ENCODE data around the gene WEE2. TPM values are rescaled to one million over a fixed set of nuclear protein-coding genes. Genes with fewer than 3 reads are reported as not detected.

Gene WEE2
- total RNA-seq, 6 experiments from 2014 or later, result not detected

DNA sequence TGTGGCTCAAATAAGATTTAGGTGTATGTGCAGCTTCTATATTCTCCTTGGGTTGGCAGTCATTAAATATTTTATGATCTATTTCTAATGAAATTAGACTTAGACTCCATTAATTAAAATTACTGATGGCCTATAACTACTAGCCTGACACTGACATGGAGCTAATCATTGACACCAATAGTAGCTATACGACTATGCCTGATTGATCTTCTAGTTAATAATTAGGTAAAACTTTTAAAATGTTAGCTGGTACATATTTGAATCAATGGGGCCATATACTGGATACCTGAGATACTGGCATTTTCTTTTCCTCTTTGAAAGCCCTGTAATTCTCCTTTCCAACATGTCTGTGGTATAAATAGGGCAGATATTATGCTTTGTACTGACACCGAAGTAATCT is 14.4 kb downstream of the WEE2 start:
- Histone ChIP-seq H3K4me3 (no peak overlapping the region), H3K9me3 (no peaks in the 10 kb centered on the region), H3K36me3 (peaks cover 0 to 5% (median 0%) of the 10 kb centered on the region in 4 donors), H3K27me3 (no peaks in the 10 kb centered on the region), H3K4me1 (no peaks in the 10 kb centered on the region), H3K27ac (no peak overlapping the region)
- no peak for DNase-seq
- intact Hi-C loops (cut with DNase I), result no loop called here
- ATAC-seq, result no peak
- TF ChIP-seq CTCF (IDR thresholded peaks at IDR 0.05) (no peak), POLR2A (IDR thresholded peaks at IDR 0.05) (no peak)
- WGBS (ENCODE audit: insufficient coverage, low coverage, low lambda C conversion rate, missing lambda C conversion rate), result 77% methylated on average over 2 of the region's 2 CpGs

DNA sequence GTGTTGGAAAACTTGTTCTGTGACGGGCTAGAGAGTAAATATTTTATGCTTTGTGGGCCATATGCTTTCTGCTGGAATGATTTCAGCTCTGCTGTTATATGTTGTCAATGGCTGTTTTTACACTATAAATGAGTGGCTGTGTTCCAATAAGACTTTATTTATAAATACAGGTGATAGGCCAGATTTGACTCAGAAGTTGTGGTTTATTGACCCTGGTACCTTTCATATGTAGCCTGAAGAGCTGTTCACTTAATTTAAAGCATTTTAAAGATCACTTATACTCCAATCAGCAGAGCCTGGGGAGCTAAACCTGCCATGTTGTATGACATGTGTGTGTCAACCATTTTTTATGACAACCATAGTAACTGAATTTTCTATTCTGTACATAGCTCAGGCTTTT is 20.9 kb downstream of the WEE2 start:
- Histone ChIP-seq H3K36me3 (no peaks in the 10 kb centered on the region), H3K9me3 (no peaks in the 10 kb centered on the region), H3K27me3 (no peaks in the 10 kb centered on the region), H3K4me1 (no peaks in the 10 kb centered on the region), H3K27ac (no peak overlapping the region), H3K4me3 (no peak overlapping the region)
- no peak for DNase-seq
- intact Hi-C loops (cut with DNase I), result no loop called here
- 100% methylated on average over 1 of the region's 1 CpG for WGBS (ENCODE audit: insufficient coverage, low coverage, low lambda C conversion rate, missing lambda C conversion rate)
- TF ChIP-seq CTCF (IDR thresholded peaks at IDR 0.05) (no peak), POLR2A (IDR thresholded peaks at IDR 0.05) (no peak)
- ATAC-seq, result no peak

GRCh38 chr7:141731476-141732149 is 23.5 kb downstream of the WEE2 start:
- intact Hi-C loops (cut with DNase I), result no loop called here
- 87% methylated on average over 20 of the region's 24 CpGs for WGBS (ENCODE audit: insufficient coverage, low coverage, low lambda C conversion rate, missing lambda C conversion rate)
- peak in 1 of 4 donors; percentile 35 for ATAC-seq

DNA sequence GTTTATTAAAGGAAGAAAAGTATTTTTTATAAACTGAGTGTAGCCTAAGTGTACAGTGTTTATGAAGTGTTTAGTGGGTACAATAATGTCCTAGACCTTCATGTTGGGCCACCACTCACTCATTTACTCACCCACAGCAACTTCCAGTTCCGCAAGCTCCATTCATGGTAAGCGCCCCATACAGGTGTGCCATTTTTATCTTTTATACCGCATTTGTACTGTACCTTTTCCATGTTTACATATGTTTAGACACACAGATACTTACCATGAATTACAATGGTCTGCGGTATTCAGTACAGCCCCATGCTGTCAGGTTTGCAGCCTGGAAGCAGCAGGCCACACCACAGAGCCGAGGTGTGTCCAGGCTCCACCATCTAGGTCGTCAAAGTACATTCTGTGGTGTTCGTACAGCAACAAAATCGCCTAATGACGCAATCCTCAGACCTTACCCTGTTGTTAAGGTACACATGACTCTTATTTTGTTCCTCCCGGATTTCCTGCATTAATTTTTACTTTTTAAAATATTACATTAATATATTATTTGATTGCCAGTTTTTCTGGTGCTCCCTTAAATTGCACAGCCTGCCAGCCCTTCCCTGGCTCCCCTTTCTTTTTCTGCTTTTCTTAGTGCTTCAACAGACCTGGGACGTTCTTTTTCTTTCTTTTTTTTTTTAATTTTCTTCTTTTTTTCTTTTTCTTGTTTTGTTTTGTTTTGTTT is 29.1 kb downstream of the WEE2 start:
- 40% methylated on average over 11 of the region's 11 CpGs for WGBS (ENCODE audit: insufficient coverage, low coverage, low lambda C conversion rate, missing lambda C conversion rate)
- H3K4me1 ChIP-seq, result peaks cover 0 to 21% (median 6%) of the 10 kb centered on the region in 4 donors

More at GRCh38 chr7:141731476-141732149, 23.5 kb downstream of the WEE2 start:
- Histone ChIP-seq H3K36me3 (no peaks in the 10 kb centered on the region), H3K4me1 (peaks cover 0 to 4% (median 0%) of the 10 kb centered on the region in 4 donors), H3K4me3 (no peak overlapping the region), H3K9me3 (no peaks in the 10 kb centered on the region), H3K27me3 (no peaks in the 10 kb centered on the region), H3K27ac (no peak overlapping the region)
- DNase-seq, result no peak
- TF ChIP-seq CTCF (IDR thresholded peaks at IDR 0.05) (no peak), POLR2A (IDR thresholded peaks at IDR 0.05) (no peak)

More for the DNA sequence above, 29.1 kb downstream of the WEE2 start:
- peak overlapping the region; percentile 75 to 82 (median 80) for H3K4me3 ChIP-seq
- peak overlapping the region; percentile 55 to 87 (median 85) for H3K27ac ChIP-seq
- no peaks in the 10 kb centered on the region for H3K27me3 ChIP-seq
- TF ChIP-seq CTCF (IDR thresholded peaks at IDR 0.05) (no peak), POLR2A (IDR thresholded peaks at IDR 0.05) (no peak)
- H3K36me3 ChIP-seq, result peaks cover 0 to 22% (median 6%) of the 10 kb centered on the region in 4 donors
- DNase-seq (peak in 1 of 3 donors; percentile 51), ATAC-seq (peak; percentile 49 to 65 (median 60))
- no peaks in the 10 kb centered on the region for H3K9me3 ChIP-seq
- intact Hi-C loops (cut with DNase I), result no loop called here
